Activated T-cell treated with anti-CD3 and anti-CD28 coated beads for 1 hour (primary cell): ENCODE measurements around the gene PRKCD.

Experiments
- DNase-seq: peaks from one replicate; pipeline ENCODE4 v3.0.0-alpha.2; 2020; ENCODE audit warnings: low read depth

Gene PRKCD

DNA sequence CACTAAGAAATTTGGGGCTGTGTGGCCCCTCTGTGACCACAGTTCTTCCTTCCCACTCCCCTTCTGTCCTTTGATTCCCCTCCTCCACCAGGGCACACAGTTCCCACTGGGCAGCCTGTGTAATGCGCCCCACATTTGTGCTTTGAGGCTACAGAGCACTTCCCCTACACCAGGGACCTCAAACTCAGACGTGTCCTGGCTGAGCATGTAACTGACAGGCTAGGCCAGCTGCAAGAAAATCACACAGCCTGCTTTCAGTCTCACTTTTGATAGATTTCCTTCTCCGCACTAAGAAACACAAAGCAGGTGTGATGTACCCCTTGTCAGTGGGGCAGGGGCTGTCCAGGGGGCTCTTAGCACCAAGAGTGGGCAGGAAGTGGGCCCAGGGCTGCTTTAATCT is 29.6 kb downstream of the PRKCD start:
- DNase-seq = no peak

DNA sequence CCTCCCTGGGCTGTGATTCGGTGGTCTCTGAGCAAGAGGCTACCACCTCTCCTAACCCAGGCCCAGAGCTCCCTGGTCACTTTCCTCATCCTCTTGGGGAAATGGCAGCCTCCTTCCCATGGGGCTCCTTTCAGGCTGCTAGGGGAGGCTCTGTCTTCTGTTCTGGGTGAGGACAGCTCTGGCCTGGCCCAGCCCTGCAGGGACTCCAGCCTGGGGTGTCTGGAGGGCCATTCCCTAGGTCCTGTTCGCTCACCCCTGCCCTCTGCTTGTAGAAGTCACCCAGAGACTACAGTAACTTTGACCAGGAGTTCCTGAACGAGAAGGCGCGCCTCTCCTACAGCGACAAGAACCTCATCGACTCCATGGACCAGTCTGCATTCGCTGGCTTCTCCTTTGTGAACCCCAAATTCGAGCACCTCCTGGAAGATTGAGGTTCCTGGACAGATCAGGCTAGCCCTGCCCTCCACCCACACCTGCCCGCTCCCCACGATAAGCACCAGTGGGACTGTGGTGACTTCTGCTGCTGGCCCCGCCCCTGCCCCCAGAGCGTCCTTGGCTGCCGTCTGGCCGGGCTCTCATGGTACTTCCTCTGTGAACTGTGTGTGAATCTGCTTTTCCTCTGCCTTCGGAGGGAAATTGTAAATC is 30.9 kb downstream of the PRKCD start:
- DNase-seq = no peak

DNA sequence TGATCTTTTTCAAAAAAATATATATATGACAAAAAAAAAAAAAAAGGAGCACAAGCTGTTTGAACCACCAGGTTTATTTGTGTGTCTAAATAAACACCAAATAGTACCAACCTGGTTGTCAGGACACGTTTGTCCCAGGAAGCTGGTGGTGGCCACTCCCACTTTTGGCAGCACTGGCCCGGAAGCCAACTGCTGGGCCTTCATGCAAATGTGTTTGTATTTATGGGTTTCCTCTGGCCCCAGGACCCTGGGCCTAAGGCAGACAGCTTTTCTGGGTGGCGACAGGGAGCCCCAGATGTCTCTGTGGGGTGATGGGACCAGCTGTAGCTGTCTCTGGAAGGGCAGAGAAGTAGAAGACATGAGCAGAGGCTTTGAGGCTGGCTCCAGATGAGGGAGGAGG is 31.6 kb downstream of the PRKCD start:
- DNase-seq = no peak

DNA sequence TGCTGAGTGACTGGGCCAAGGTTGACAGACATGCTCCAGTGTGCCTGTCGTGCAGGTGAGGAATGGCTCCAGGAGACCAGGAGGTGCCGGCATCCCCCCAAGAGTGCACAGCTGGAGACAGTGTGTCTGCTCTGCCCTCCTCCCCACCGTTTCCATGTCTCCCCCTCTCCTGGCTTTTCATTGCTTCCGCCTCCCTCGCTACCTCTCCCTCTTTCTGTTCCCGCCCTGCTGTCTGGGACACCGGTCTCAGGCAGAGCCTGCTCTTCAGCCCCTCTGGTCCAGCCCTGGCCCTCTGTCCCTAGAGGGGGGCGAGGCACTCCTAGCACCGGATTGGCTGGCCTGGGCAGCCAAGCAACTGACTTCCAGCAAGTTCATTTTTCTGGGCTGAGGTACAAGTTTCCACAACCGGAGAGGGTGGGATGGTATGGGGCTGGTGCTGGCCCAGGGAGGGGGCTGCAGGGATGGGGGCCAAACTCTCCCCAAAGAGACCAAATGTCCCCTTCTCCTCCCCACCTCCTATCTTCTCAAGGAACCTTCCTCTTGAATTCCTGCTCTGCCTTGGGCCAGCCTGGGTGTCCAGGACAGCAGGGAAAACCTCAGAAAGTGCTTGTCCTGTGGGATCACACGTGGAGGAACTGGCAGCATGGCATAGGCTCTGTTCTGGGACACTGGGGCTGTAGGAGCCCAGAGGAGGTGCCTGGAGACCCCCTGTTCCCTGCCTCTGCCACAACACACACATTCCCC is 32.6 kb downstream of the PRKCD start:
- no peak for DNase-seq

DNA sequence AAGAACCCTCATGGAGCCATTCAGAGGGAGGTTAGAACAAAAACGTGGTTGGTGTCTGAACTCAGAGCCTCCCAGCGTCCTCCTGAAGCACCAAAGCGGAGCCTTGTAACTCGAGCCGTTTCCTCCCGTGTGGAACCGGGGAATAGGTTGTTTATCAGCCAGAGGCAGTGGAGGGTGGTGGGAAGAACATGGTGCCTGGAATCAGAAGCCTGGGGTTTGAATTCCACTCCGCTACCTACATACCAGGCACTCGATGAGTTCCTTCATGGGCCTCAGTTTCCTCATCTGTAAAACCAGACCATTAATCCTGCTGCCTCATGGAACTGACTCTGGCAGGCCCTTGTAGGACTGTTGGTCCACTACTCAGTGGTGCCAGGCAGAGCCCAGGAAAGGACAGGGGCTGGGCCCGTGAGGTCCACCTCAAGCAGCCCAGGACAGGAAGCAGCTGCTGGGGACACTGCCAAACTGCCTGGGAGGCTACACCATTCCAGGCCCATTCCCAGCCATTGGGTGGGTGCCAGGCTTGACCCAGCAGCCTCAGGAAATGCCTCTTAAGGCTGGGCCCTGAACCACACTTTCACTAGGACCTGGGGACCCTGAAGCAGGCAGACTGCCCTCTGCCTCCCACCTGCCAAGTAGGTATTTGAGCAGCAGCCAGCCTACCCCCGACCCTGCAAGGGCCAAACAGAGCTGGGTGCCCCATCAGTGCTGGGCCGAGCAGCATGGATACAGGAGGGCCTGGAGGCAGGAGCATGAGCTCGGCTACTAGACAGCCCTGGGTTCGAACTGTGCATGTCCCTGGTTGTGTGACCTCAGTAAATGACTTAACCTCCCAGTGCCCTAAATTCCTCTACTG is 33.4 kb downstream of the PRKCD start:
- no peak for DNase-seq

DNA sequence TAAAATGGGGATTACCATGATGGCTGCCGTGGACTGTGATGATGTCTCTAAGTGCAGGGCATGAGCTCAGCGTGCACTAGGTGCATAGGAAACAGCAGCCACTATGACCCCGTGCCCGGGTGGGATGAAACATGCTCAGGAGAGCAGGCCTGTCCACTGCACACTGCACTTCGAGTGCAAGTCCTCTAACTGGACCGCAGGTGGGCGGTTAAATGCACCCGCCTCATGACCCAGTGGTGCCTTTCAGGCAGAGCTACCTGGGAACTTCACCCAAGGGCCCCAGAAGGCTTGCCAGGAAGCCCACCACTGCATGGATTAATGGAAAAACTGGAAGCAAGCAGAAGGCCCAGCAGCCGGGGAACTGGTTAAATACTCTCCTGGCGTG is 34.0 kb downstream of the PRKCD start:
- DNase-seq = no peak

DNA sequence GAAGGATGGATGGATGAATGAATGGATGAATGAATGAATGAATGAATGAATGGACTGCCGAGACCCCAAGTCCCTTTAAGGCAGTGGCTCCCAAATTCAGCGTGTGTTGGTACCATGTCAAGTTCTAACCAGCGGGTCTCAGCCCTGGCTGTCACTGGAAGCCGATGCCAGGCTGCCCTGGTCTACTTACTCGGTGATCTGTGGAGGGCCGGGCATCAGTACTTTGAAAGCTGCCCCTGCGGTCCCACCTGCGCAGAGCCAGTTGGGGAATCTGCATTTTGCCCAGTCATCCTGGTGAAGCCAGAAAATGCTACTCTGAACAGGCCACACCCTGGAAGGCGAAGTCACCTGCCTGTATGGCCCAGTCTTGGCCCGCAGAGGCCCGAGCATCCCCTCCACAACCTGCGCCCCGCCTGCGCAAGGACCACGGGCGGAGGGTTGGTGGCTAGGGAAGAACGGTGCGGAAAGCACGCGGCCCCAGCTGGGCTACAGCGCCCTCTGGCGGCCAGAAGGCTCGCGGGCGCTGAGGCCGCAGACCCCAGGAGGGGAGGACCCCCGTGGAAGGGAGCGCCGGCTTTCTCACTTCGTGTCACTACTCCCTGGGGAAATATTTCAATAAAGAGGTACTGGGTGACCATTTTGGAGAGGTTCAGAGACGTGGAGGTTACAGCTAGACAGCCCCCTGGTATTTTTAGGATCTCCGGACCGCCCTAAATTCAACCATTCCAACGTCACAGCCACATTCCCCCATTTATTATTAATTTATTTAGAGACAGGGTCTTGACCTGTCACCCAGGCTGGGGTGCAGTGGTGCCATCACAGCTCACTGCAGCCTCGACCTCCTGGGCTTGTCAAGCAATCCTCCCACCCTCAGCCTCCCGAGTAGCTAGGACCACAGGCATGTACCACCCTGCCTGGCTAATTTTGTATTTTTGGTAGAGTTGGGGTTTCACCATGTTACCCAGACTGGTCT is 34.9 kb downstream of the PRKCD start:
- peak; percentile 55 for DNase-seq

DNA sequence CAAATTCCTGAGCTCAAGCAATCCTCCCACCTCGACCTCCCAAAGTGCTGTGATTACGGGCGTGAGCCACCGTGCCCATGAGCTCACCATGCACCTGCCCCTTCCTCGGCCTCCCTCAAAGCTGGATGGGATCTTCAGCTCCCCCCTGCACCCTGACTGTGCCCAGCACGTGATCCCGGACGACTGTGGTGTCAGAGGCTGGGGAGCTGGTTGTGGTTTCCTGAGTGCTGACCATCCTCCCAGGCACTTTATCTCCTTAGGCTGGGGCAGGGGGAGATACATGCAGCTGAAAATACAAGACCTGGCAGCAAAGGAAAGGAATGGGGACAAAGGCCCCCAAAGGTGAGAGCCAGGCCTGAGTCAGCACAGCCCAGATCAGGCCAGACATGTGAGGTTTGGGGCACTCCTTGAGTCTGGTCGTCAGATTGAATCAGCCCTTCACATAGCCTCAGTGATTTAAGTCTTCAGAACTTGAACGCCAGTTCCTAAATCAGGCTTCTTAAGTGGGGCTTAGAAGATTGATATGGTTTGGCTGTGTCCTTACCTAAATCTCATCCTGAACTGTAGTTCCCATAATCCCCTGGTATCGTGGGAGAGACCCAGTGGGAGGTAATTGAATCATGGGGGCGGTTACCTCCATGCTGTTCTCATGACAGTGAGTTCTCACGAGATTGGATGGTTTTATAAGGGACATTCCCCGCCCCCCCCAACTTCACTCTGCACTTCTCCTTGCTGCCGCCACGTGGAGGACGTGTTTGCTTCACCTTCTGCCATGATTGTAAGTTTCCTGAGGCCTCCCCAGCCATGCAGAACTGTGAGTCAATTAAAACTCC is 35.8 kb downstream of the PRKCD start:
- DNase-seq = no peak

DNA sequence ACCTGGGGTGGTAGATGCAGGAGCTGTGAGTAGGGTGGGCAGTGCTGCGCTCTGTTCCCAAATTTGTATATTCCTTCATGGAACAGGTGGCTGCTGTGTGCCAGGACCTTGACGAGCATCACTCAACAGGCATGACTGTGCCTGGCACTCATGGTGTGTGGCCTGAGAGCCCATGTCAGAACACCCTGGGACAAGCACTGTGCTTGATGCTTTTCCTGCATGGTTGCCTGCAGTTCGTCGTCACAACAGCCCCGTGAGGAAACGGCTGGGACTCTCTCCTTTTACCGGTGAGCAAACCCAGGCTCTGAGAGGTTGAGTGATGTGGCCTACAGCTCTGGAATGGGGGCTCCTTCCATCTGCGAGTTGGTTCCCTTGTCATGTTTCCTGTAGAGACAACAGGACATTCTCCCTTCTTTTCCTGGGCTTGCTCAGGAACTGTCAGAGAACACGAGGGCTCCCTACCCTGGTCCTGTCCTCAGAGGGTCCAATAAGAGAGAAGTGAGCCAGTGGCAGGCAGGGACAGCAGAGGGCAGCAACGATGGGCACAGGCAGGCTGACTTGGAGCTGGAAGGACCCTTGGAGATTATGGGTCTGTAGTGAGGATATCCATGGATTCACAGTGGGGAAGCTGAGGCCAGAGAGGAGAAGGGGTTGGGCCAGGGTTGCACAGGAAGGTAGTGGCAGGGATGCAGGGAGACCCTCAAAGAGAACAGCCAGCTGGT is 37.4 kb downstream of the PRKCD start:
- DNase-seq = no peak

DNA sequence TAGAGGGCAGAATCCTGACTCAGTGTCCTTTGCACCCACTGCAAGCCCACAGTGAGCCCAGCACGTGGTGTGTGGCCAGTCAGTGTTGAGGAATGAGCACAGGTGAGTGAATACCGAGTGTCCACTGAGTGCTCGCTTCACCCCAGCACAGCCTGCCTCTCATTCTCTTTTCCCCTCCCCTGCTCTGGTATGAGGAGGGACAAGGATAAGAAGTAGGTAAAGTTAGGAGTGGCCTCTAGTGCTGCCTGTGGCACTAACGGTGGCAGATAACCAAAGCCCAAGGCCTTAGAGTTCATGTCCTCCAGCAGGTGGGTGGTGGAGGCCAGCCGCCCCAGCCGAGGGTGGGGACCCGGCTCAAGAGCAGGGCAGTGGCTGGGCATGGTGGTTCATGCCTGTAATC is 38.0 kb downstream of the PRKCD start:
- no peak for DNase-seq

DNA sequence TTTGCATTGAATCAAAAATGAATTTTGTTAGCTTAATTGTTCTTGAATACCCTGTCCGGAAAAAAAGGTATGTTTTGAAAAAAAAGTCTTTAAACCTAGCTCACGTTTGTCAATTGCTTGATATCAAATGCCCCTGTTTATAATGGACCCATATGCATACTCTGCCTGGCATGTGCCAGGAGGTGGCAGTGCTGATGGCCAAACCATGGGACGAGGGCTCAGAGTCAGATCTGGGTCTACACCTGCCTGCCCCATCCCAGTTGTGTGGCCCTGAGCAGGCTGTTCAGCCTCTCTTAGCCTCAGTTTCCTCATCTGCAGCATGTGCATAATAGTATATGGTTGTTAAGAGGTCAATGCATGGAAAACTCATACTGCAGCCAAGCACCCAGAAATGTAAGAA is 38.8 kb downstream of the PRKCD start:
- DNase-seq = no peak

DNA sequence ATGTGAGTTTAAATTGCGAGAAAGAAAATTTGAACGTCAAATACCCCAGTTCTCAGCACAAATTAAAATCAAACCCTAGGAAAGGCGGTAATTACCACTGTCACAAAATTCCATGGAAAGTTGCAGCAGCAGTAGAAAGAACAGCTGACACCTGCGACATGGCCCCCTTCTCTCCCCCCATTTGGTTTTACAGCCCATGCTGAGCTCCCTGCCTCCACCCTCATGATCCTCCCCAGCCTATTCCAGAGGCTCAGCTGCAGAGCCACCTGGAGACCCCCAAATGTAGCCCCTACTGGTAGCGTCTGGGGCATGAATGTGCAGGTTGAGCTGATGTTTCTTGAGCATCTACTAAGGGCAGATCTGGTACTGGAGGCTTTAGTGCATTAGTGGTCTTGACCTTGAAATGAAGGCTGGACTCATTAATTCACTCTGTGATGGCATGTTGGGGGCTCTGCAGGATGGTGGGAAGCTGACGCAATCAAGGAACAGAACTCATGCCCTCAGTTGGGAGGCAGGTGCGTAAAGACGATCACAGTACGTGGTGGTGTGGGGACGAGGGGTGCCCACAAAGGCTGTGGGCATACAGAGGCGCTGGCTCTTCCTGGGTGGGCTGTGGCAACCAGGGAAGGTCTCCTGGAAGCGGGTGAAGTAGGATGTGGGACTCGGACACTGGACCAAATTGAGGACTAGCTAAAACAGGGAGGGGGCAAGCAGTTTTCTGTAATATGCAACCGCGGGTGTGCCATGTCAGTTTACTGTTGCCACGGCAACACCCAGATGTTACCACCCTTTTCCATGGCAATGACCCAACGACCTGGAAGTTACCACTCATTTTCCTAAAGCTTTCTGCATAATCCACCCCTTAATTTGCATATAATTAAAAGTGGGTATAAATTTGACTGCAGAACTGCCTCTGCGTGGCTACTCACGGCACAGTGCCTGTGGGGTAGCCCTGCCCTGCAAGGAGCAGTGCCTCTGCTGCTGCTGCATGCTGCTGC is 39.8 kb downstream of the PRKCD start:
- DNase-seq = no peak

DNA sequence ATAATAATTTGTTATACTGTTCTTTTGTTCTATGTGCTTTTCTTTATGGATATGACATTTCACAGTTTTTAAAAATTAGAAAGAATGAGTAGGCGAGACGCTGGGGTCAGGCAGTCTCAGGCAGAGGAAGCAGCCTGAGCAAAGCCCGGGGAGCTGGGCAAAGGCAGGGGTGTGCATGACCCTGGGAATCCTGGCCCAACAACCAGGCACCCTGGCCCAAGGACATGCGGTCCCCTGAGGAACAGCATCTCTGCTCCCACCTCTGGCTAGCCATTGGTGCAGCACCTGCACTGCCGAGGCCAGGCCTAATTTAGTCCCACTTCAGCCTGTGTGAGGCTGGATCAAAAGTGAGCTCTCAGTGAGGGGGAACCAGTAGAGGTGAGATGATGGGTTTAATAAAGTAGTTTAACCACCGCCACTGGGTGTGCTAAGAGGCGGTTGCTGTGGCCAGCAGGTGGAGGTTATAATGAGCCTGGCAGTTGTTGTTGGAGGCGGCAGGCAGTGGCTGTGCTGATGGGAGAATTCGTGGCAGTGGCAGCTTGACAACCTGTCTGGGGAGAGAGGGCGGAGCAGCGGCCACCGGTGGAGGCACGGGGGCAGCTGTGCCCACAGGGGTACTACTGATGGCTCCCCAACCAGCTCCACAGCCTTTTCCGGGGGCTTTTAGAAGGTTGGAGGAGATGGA is 41.5 kb downstream of the PRKCD start:
- no peak for DNase-seq

DNA sequence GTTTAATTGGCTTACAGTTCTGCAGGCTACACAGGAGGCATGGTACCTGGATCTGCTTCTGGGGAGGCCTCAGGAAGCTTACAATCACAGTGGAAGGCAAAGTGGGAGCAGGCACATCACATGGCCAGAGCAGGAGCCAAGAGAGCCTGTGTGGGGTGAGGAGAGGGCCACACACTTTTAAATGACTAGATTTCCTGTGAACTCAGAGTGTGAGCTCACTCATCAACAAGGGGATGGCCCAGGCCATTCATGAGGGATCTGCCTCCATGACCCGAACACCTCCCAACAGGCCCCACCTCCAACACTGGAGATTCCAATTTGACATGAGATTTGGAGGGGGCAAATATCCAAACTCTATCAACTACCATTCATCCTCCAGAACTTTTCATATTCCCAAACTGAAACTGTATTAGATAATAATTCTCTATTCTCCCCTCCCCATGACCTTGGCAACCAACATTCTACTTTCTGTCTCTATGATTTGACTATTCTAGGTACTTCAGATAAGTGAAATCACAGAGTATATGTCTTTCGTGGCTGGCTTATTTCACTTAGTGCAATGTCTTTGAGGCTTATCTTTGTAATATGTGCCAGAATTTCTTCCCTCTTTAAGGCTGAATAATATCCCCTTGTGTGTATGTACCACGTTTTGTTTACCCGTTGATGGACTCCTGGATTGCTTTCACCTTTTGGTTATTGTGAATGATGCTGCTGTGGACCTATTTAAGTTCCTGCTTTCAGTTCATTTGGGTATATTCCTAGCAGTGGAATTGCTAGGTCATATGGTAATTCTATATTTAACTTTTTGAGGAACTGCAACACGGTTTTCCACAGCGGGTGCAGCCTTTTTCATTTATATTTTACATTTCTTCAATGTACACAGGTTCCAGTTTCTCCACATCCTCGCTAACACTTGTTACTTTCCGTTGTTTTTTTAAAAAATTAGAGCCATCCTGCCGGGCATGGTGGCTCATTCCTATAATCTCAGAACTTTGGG is 51.0 kb downstream of the PRKCD start:
- no peak for DNase-seq

DNA sequence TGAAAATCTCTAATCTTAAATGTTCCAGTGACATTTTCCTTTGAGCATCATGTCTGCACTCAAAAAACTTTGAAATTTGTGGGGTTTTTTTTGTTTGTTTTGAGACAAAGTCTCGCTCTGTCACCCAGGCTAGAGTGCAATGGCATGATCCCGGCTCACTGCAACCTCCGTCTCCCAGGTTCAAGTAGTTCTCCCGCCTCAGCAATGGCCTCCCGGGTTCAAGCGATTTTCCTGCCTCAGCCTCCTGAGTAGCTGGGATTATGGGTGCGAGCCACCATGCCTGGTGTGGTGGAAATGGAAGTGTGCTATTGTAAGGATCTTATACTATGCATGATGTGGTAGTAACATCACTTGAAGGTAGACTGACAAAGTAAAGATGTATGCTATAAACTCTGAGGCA is 52.3 kb downstream of the PRKCD start:
- DNase-seq = no peak

DNA sequence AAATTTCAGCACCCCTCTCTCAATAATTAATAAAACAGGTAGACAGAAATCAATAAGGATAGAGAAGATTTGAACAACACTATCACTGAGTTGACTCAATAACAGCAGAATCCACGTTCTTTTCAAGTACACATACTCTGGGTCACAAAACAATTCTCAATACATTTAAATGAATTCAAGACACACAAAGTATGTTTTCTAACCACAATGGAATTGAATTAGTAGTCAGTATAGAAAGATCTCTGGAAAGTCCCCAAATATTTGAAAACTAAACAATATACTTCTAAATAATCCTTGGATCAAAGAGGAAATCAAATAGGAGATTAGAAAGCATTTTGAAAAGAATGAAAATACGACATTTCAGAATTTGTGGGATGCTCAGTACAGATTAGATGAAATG is 54.8 kb downstream of the PRKCD start:
- no peak for DNase-seq

DNA sequence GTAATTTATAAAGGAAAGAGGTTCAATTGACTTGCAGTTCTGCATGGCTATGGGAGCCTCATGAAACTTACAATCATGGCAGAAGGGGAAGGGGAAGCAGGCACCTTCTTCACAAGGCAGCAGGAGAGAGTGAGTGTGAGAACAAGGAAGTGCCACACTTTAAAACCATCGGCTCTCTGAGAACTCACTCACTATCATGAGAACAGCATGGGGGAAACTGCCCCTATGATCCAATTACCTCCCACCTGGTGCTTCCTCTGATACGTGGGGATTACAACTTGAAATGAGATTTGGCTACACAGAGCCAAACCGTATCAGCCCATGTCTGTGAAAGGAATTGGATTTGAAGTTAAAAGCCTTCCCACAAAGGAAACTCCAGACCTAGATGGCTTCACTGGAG is 55.7 kb downstream of the PRKCD start:
- no peak for DNase-seq
